ENCODE data around the gene RNFT2. TPM values are rescaled to one million over a fixed set of nuclear protein-coding genes. Genes with fewer than 3 reads are reported as not detected.

Gene RNFT2
- total RNA-seq, 1 donor from 2014 or later = 55.8 TPM

GRCh38 chr12:116799955-116800354 is 61.8 kb downstream of the RNFT2 start:
- H3K27me3 Mint-ChIP-seq (ENCODE audit: unreplicated experiment) = peaks cover 2% of the 10 kb centered on the region
- H3K4me3 Mint-ChIP-seq (ENCODE audit: unreplicated experiment) = no peak overlapping the region
- H3K36me3 Mint-ChIP-seq (ENCODE audit: unreplicated experiment) = peaks cover 15% of the 10 kb centered on the region
- no peak for TF ChIP-seq CTCF (IDR thresholded peaks at IDR 0.05; ENCODE audit: partially characterized antibody, unreplicated experiment)
- H3K9me3 Mint-ChIP-seq (ENCODE audit: unreplicated experiment) = peaks cover 3% of the 10 kb centered on the region
- no peak for DNase-seq
- no peaks in the 10 kb centered on the region for H3K4me1 Mint-ChIP-seq (ENCODE audit: low read depth, unreplicated experiment)
- no peak overlapping the region for H3K27ac Mint-ChIP-seq (ENCODE audit: unreplicated experiment)

GRCh38 chr12:116800918-116801317 is 62.8 kb downstream of the RNFT2 start:
- peaks cover 3% of the 10 kb centered on the region for H3K9me3 Mint-ChIP-seq (ENCODE audit: unreplicated experiment)
- peaks cover 2% of the 10 kb centered on the region for H3K27me3 Mint-ChIP-seq (ENCODE audit: unreplicated experiment)
- no peak overlapping the region for H3K27ac Mint-ChIP-seq (ENCODE audit: unreplicated experiment)
- no peaks in the 10 kb centered on the region for H3K4me1 Mint-ChIP-seq (ENCODE audit: low read depth, unreplicated experiment)
- H3K36me3 Mint-ChIP-seq (ENCODE audit: unreplicated experiment) = peaks cover 15% of the 10 kb centered on the region
- no peak for TF ChIP-seq CTCF (IDR thresholded peaks at IDR 0.05; ENCODE audit: partially characterized antibody, unreplicated experiment)
- DNase-seq = no peak
- no peak overlapping the region for H3K4me3 Mint-ChIP-seq (ENCODE audit: unreplicated experiment)

DNA sequence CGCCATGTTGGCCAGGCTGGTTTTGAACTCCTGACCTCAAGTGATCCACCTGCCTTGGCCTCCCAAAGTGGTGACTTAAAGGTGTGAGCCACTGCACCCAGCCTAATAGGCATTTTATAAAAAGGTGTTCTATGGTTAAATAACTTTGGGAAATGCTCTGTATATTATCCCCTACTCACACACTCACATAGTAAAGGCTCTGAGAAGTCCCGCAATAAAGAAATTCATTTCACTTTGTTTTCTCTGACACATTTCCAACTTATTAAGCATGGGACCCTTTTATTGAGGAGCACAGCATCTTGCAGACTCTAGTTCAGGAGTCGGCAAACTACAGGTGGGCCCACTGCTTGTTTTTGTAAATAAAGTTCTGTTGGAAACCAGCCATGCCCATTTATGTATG is 63.9 kb downstream of the RNFT2 start:
- no peak for TF ChIP-seq CTCF (IDR thresholded peaks at IDR 0.05; ENCODE audit: partially characterized antibody, unreplicated experiment)

DNA sequence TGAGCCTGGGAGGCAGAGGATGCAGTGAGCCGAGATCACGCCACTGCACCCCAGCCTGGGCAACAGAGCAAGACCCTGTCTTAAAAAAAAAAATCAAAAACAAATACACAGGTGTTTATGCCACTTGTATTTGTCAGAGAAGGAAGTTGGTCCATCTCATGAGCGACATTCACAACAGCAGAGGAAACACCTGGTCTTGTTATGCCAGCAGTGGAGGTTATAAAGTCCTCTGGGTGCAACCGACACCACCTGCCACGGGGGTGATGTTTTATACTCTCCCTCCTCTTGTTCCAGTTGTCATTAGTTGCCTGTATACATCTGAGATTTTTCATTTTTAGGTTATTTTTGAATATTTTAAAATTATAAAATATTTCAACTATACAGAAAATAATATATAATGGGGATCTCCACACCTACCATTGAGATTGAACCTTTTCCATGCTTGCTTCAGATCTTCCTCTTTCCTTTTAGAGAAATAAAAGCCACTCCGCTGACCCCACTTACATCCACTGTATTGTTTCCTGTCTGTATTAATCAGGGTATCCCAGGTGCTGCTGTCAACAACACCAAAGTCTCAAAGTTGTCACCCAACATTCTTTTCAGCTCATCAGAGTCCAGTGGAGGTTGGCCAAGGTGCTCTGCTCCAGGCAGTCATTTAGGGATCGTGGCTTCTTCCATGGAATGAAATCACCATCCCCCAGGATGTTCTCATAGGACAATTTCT is 65.1 kb downstream of the RNFT2 start:
- no peak for TF ChIP-seq CTCF (IDR thresholded peaks at IDR 0.05; ENCODE audit: partially characterized antibody, unreplicated experiment)
- H3K27ac Mint-ChIP-seq (ENCODE audit: unreplicated experiment) = no peak overlapping the region
- peaks cover 2% of the 10 kb centered on the region for H3K9me3 Mint-ChIP-seq (ENCODE audit: unreplicated experiment)
- peaks cover 9% of the 10 kb centered on the region for H3K36me3 Mint-ChIP-seq (ENCODE audit: unreplicated experiment)
- no peak overlapping the region for H3K4me3 Mint-ChIP-seq (ENCODE audit: unreplicated experiment)
- no peaks in the 10 kb centered on the region for H3K4me1 Mint-ChIP-seq (ENCODE audit: low read depth, unreplicated experiment)
- DNase-seq = no peak
- no peaks in the 10 kb centered on the region for H3K27me3 Mint-ChIP-seq (ENCODE audit: unreplicated experiment)

More for the DNA sequence above, 63.9 kb downstream of the RNFT2 start:
- Mint-ChIP-seq H3K27me3 (ENCODE audit: unreplicated experiment) (no peaks in the 10 kb centered on the region), H3K27ac (ENCODE audit: unreplicated experiment) (no peak overlapping the region), H3K4me3 (ENCODE audit: unreplicated experiment) (no peak overlapping the region), H3K4me1 (ENCODE audit: low read depth, unreplicated experiment) (no peaks in the 10 kb centered on the region), H3K36me3 (ENCODE audit: unreplicated experiment) (peaks cover 15% of the 10 kb centered on the region), H3K9me3 (ENCODE audit: unreplicated experiment) (peaks cover 2% of the 10 kb centered on the region)
- no peak for DNase-seq

GRCh38 chr12:116804051-116804450 is 65.9 kb downstream of the RNFT2 start:
- no peak for DNase-seq
- Mint-ChIP-seq H3K36me3 (ENCODE audit: unreplicated experiment) (peaks cover 5% of the 10 kb centered on the region), H3K27me3 (ENCODE audit: unreplicated experiment) (no peaks in the 10 kb centered on the region), H3K9me3 (ENCODE audit: unreplicated experiment) (peaks cover 2% of the 10 kb centered on the region), H3K4me3 (ENCODE audit: unreplicated experiment) (no peak overlapping the region), H3K4me1 (ENCODE audit: low read depth, unreplicated experiment) (no peaks in the 10 kb centered on the region), H3K27ac (ENCODE audit: unreplicated experiment) (no peak overlapping the region)
- no peak for TF ChIP-seq CTCF (IDR thresholded peaks at IDR 0.05; ENCODE audit: partially characterized antibody, unreplicated experiment)

Data from glutamatergic neuron (in vitro differentiated cells).